Esophagus muscularis mucosa (tissue), 3 donors: ENCODE results near the gene RRAD.

Experiments
- CTCF ChIP-seq, 3 experiments: fragments of 200-600 bp in 2 of 3; fragments of 450-650 bp in 1 of 3; sonication (generic) in 2 of 3; IDR thresholded peaks; one replicate each; pipeline ENCODE4 v1.5.1; 2017 to 2019; ENCODE audit warnings: antibody characterized with exemption in 3 of 3, mild to moderate bottlenecking in 2 of 3, moderate library complexity in 1 of 3
- EP300 ChIP-seq: sonication (generic); formaldehyde crosslinking; IDR thresholded peaks from one replicate; pipeline ENCODE4 v1.6.1; 2017; ENCODE audit warnings: antibody characterized with exemption

DNA sequence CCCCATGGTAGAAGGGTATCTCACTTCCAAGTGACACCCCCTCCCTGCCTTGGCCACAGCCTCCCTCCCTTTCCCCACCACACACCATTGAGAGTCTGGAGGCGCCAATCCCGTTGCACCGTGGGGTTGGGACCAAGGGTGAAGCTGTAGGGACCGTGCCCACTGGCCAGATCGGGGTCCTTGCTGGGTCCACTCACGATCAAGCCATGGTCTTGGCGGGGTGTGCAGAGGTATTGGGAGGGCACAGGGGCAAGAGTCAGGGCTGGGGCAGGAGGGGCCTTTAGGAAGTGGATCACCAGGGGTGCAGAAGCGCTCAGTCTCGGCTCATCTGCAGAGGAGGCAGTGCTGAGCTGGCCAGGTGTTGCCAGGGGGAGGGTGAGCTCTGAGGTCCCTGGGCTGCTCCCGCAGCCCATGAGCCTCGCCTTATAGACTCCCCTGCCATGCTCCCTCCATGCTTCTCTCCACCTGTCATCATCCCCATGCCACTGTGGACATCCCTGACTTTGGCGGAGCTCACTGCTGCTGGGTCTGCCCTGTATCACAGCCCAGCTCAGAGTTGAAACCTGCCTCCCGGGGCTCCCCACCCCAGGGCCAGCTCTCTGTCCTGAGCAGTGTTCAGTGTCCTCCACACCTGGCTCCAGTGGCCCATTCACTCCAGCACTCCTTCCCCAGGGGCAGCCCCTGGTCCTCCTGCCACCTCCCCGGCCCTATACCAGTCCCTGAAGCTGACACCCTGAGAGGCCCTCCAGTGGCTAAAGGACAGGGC lies 15.0 kb downstream of the RRAD start:
- TF ChIP-seq CTCF (IDR thresholded peaks at IDR 0.05) (no peak), EP300 (no peak)
